H9 (cell line): ENCODE results near the gene FAM184A. TPM values are rescaled to one million over a fixed set of nuclear protein-coding genes. Genes with fewer than 3 reads are reported as not detected.

Source experiments
- DNase-seq: peaks from one replicate; pipeline ENCODE4 v3.0.0-alpha.2; 2017
- H2AFZ ChIP-seq: one replicate; pipeline ENCODE4 v1.6.1; 2013; ENCODE audit warnings: mild to moderate bottlenecking, low read length, control low read depth, moderate library complexity
- H2AK5ac ChIP-seq: 2 replicates; pipeline ENCODE4 v1.6.1; 2013; ENCODE audit warnings: low read length, control low read depth, mixed read lengths; ENCODE audit not compliant: insufficient read length
- H2BK120ac ChIP-seq: one replicate; pipeline ENCODE4 v1.6.1; 2013; ENCODE audit warnings: low read depth, mild to moderate bottlenecking, low read length, control low read depth, inconsistent platforms; ENCODE audit not compliant: poor library complexity, severe bottlenecking
- H2BK12ac ChIP-seq: 2 replicates; pipeline ENCODE4 v1.6.1; 2013; ENCODE audit warnings: low read length, control low read depth, mixed read lengths, low read depth; ENCODE audit not compliant: insufficient read length
- H2BK15ac ChIP-seq: 2 replicates; pipeline ENCODE4 v1.6.1; 2013; ENCODE audit warnings: low read depth, low read length, control low read depth
- H2BK20ac ChIP-seq: one replicate; pipeline ENCODE4 v1.6.1; 2013; ENCODE audit warnings: low read depth, mild to moderate bottlenecking, low read length, control low read depth, inconsistent platforms; ENCODE audit not compliant: poor library complexity, severe bottlenecking
- H2BK5ac ChIP-seq: 2 replicates; pipeline ENCODE4 v1.6.1; 2013; ENCODE audit warnings: low read length, control low read depth, mixed read lengths; ENCODE audit not compliant: insufficient read length
- H3K14ac ChIP-seq: 2 replicates; pipeline ENCODE4 v1.6.1; 2013; ENCODE audit warnings: low read length, control low read depth; ENCODE audit not compliant: insufficient read depth
- H3K18ac ChIP-seq: 2 replicates; pipeline ENCODE4 v1.6.1; 2013; ENCODE audit warnings: low read depth, mild to moderate bottlenecking, mixed read lengths, low read length, control low read depth; ENCODE audit not compliant: insufficient read length
- H3K23ac ChIP-seq: 2 replicates; pipeline ENCODE4 v1.6.1; 2013; ENCODE audit warnings: low read length, control low read depth, mixed read lengths, low read depth; ENCODE audit not compliant: insufficient read length
- H3K23me2 ChIP-seq: 2 replicates; pipeline ENCODE4 v1.6.1; 2013; ENCODE audit warnings: low read depth, mild to moderate bottlenecking, mixed read lengths, low read length, control low read depth; ENCODE audit not compliant: insufficient read length, poor library complexity, severe bottlenecking
- H3K27ac ChIP-seq: 2 replicates; pipeline ENCODE4 v1.5.1; 2013; ENCODE audit warnings: low read length, control low read depth, mixed read lengths, low read depth; ENCODE audit not compliant: insufficient read length
- H3K27me3 ChIP-seq: 2 replicates; pipeline ENCODE4 v1.6.1; 2013; ENCODE audit warnings: low read length, control low read depth, inconsistent platforms; ENCODE audit not compliant: insufficient read depth
- H3K4ac ChIP-seq: 2 replicates; pipeline ENCODE4 v1.6.1; 2013; ENCODE audit warnings: low read depth, mild to moderate bottlenecking, control low read depth, inconsistent platforms, low read length, moderate library complexity
- H3K4me1 ChIP-seq: 2 replicates; pipeline ENCODE4 v1.6.1; 2013; ENCODE audit warnings: low read length, control low read depth, inconsistent platforms; ENCODE audit not compliant: insufficient read depth
- H3K4me2 ChIP-seq: 2 replicates; pipeline ENCODE4 v1.6.1; 2013; ENCODE audit warnings: low read length, control low read depth, mixed read lengths; ENCODE audit not compliant: insufficient read length, insufficient read depth
- H3K56ac ChIP-seq: 2 replicates; pipeline ENCODE4 v1.6.1; 2013; ENCODE audit warnings: low read depth, mild to moderate bottlenecking, mixed read lengths, low read length, control low read depth; ENCODE audit not compliant: insufficient read length
- H3K79me1 ChIP-seq: 2 replicates; pipeline ENCODE4 v1.6.1; 2013; ENCODE audit warnings: low read depth, mild to moderate bottlenecking, moderate library complexity, low read length, control low read depth, inconsistent platforms; ENCODE audit not compliant: insufficient read depth, poor library complexity, severe bottlenecking
- H3K79me2 ChIP-seq: 2 replicates; pipeline ENCODE4 v1.6.1; 2013; ENCODE audit warnings: low read length, control low read depth, inconsistent platforms; ENCODE audit not compliant: insufficient read depth
- H3K9ac ChIP-seq: 2 replicates; pipeline ENCODE4 v1.6.1; 2013; ENCODE audit warnings: low read length, control low read depth, mixed read lengths; ENCODE audit not compliant: insufficient read length; ENCODE audit errors: extremely low read depth
- H3K9me3 ChIP-seq: one replicate; pipeline ENCODE4 v1.6.1; 2013; ENCODE audit warnings: low read depth, low read length, inconsistent platforms; ENCODE audit not compliant: control insufficient read depth
- H3T11ph ChIP-seq: one replicate; pipeline ENCODE4 v1.6.1; 2013; ENCODE audit warnings: mild to moderate bottlenecking, low read length, control low read depth, inconsistent platforms
- H4K20me1 ChIP-seq: one replicate; pipeline ENCODE4 v1.6.1; 2013; ENCODE audit not compliant: control insufficient read depth, insufficient read length, insufficient read depth
- H4K5ac ChIP-seq: 2 replicates; pipeline ENCODE4 v1.6.1; 2013; ENCODE audit warnings: low read depth, mild to moderate bottlenecking, mixed read lengths, low read length, control low read depth; ENCODE audit not compliant: insufficient read length
- H4K8ac ChIP-seq: replicated peaks from 2 replicates; pipeline ENCODE4 v1.6.1; 2013; ENCODE audit warnings: low read length, control low read depth, mixed read lengths, low read depth; ENCODE audit not compliant: insufficient read length
- H4K91ac ChIP-seq: 2 replicates; pipeline ENCODE4 v1.6.1; 2013; ENCODE audit warnings: low read depth, mild to moderate bottlenecking, moderate library complexity, mixed read lengths, low read length, control low read depth; ENCODE audit not compliant: insufficient read length
- H3K27ac Mint-ChIP-seq, 3 experiments: 2 replicates in 2 of 3; 3 replicates in 1 of 3; pipeline ENCODE4 v1.8.0; 2020 to 2021; ENCODE audit warnings: mixed read lengths in 3 of 3, mild to moderate bottlenecking in 1 of 3, moderate library complexity in 1 of 3
- H3K27me3 Mint-ChIP-seq: 2 replicates; pipeline ENCODE4 v1.8.0; 2021; ENCODE audit warnings: low read depth, mild to moderate bottlenecking, moderate library complexity, mixed read lengths
- H3K36me3 Mint-ChIP-seq, 3 experiments: 2 replicates in 2 of 3; 3 replicates in 1 of 3; pipeline ENCODE4 v1.8.0; 2020 to 2021; ENCODE audit warnings: low read depth in 3 of 3, mixed read lengths in 3 of 3; ENCODE audit not compliant: insufficient read depth in 1 of 3
- H3K4me1 Mint-ChIP-seq, 2 experiments: 2 replicates each; pipeline ENCODE4 v1.8.0; 2020; ENCODE audit warnings: mixed read lengths in 2 of 2
- H3K4me3 Mint-ChIP-seq, 2 experiments: 2 replicates in 1 of 2; 3 replicates in 1 of 2; pipeline ENCODE4 v1.8.0; 2020 to 2021; ENCODE audit warnings: mild to moderate bottlenecking in 2 of 2, mixed read lengths in 2 of 2, moderate library complexity in 1 of 2
- H3K9me3 Mint-ChIP-seq, 2 experiments: 2 replicates in 1 of 2; 3 replicates in 1 of 2; pipeline ENCODE4 v1.8.0; 2020; ENCODE audit warnings: mild to moderate bottlenecking in 2 of 2, mixed read lengths in 2 of 2, moderate library complexity in 1 of 2
- CTCF ChIP-seq: fragments of 200-600 bp; sonication (generic); conservative IDR thresholded peaks from 3 replicates; pipeline ENCODE4 v1.8.0; 2021; ENCODE audit warnings: antibody characterized with exemption, mild to moderate bottlenecking
- WGBS: extraction: QIAGEN DNeasy Blood & Tissue Kit; methylation state at CpG from one replicate; pipeline ENCODE4 v1.1.7; 2013; ENCODE audit warnings: missing lambda C conversion rate, low lambda C conversion rate, mixed read lengths; ENCODE audit not compliant: insufficient read length; ENCODE audit errors: extremely low coverage; 5-methylcytosine and 5-hydroxymethylcytosine counted together
- total RNA-seq: library from RNA; stranded (reverse); gene quantifications from 2 replicates; pipeline ENCODE4 v1.2.1, GENCODE V29; 2021

The FAM184A gene
- total RNA-seq, 1 experiment from 2014 or later, result 11.4 TPM

- H3K4me1 Mint-ChIP-seq, result peaks cover 0 to 2% of the 10 kb centered on the region in 2 experiments; a peak in 1 of 4 replicates
- H4K91ac ChIP-seq, result no peak overlapping the region
- peaks cover 0 to 2% (median 0%) of the 10 kb centered on the region in 3 experiments; a peak in 2 of 7 replicates for H3K36me3 Mint-ChIP-seq
- H3K27ac ChIP-seq, result no peak overlapping the region
- H3K18ac ChIP-seq, result no peak overlapping the region
- no peak for DNase-seq
- no peak overlapping the region for H2AK5ac ChIP-seq
- H3K9me3 ChIP-seq, result no peaks in the 10 kb centered on the region
- no peaks in the 10 kb centered on the region for H3K79me2 ChIP-seq
- no peaks in the 10 kb centered on the region for H4K20me1 ChIP-seq
- no peak overlapping the region for H2BK12ac ChIP-seq
- no CpG with 5 or more reads among the region's 2 CpGs for WGBS
- H4K8ac ChIP-seq, result no peak overlapping the region
- no peak overlapping the region for H3K4ac ChIP-seq
- no peak for TF ChIP-seq CTCF
- H2BK20ac ChIP-seq, result no peak overlapping the region
- no peaks in the 10 kb centered on the region for H3K79me1 ChIP-seq
- H2BK120ac ChIP-seq, result no peak overlapping the region
- no peaks in the 10 kb centered on the region for H3K27me3 ChIP-seq
- H3K27me3 Mint-ChIP-seq, result no peaks in the 10 kb centered on the region
- H3K27ac Mint-ChIP-seq, result no peak overlapping the region
- H3K9me3 Mint-ChIP-seq, result no peaks in the 10 kb centered on the region
- no peaks in the 10 kb centered on the region for H3K23me2 ChIP-seq
- H3K4me3 Mint-ChIP-seq, result no peak overlapping the region
- H3K9ac ChIP-seq, result no peak overlapping the region
- H3T11ph ChIP-seq, result no peak overlapping the region
- H4K5ac ChIP-seq, result no peak overlapping the region
- H2BK5ac ChIP-seq, result no peak overlapping the region
- no peak overlapping the region for H3K23ac ChIP-seq
- H3K56ac ChIP-seq, result no peak overlapping the region
- H2AFZ ChIP-seq, result no peak overlapping the region
- H3K14ac ChIP-seq, result no peak overlapping the region
- no peaks in the 10 kb centered on the region for H3K4me1 ChIP-seq
- no peak overlapping the region for H3K4me2 ChIP-seq
- no peak overlapping the region for H2BK15ac ChIP-seq
Measured at GRCh38 chr6:118965843-118966370, 112.6 kb downstream of the FAM184A start.
